Body of pancreas (tissue), 4 donors: ENCODE results near the gene ATXN7.

Source experiments
- POLR2A ChIP-seq, 3 donors: fragments of 450-650 bp; IDR thresholded peaks; one replicate each; pipeline ENCODE4 v1.6.1; 2016; ENCODE audit warnings: antibody characterized with exemption in 3 of 3, mild to moderate bottlenecking in 2 of 3
- TF ChIP-seq, protein P1 (sequence below), 7 experiments: fragments of 450-650 bp in 4 of 7; fragments of 200-600 bp in 3 of 7; sonication (generic) in 3 of 7; IDR thresholded peaks; one replicate each; pipeline ENCODE4 v1.5.1; 2016 to 2019; ENCODE audit warnings: antibody characterized with exemption in 7 of 7

DNA sequence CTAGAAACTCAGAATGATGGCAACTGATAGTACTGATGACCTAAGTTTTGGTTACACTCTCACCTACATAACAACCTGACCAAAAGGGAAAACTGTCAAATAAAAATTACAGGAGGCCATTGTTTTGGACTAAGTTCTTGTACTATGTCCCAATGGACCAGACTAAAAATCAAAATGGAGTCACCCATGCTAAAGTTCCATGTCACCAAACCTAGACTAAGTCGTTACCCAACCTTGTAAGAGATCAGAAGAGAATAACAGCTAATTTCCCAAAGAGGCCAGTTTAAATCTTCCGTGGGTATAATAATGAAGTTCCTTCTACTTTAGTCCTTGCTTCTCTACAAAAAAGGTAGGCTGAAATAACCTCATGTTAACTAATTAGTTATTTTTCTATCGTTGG, 12.4 kb upstream of the ATXN7 start:
- TF ChIP-seq, protein P1, sequence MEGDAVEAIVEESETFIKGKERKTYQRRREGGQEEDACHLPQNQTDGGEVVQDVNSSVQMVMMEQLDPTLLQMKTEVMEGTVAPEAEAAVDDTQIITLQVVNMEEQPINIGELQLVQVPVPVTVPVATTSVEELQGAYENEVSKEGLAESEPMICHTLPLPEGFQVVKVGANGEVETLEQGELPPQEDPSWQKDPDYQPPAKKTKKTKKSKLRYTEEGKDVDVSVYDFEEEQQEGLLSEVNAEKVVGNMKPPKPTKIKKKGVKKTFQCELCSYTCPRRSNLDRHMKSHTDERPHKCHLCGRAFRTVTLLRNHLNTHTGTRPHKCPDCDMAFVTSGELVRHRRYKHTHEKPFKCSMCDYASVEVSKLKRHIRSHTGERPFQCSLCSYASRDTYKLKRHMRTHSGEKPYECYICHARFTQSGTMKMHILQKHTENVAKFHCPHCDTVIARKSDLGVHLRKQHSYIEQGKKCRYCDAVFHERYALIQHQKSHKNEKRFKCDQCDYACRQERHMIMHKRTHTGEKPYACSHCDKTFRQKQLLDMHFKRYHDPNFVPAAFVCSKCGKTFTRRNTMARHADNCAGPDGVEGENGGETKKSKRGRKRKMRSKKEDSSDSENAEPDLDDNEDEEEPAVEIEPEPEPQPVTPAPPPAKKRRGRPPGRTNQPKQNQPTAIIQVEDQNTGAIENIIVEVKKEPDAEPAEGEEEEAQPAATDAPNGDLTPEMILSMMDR (IDR thresholded peaks at IDR 0.05): no peak
- TF ChIP-seq POLR2A (IDR thresholded peaks at IDR 0.05): no peak
